ENCODE measurements around the gene UPK3B.
"Not testable (repeated sequence)": the region's sequence is repeated elsewhere in the genome, so short reads cannot be mapped to it uniquely, and the experiment has no call there.

DNA sequence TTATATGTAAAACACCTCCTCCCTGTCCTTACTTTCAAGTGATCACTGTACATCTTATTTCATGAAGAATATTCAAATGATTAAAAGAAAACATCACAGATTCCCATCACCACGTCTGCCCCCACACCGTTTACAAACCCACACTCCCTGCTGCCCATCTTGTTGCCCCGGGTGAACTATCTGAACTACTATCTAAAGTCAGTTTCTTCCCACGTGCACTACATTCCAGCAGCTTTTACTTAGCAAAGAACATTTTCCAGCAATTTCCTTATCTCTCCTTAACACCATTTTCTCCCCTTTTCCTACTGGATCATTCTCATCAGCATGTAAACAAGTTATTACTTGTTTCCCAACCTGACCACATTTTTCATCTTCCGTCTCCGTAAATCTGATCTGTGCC lies 49.3 kb downstream of the UPK3B start:
- TF ChIP-seq, protein P1, sequence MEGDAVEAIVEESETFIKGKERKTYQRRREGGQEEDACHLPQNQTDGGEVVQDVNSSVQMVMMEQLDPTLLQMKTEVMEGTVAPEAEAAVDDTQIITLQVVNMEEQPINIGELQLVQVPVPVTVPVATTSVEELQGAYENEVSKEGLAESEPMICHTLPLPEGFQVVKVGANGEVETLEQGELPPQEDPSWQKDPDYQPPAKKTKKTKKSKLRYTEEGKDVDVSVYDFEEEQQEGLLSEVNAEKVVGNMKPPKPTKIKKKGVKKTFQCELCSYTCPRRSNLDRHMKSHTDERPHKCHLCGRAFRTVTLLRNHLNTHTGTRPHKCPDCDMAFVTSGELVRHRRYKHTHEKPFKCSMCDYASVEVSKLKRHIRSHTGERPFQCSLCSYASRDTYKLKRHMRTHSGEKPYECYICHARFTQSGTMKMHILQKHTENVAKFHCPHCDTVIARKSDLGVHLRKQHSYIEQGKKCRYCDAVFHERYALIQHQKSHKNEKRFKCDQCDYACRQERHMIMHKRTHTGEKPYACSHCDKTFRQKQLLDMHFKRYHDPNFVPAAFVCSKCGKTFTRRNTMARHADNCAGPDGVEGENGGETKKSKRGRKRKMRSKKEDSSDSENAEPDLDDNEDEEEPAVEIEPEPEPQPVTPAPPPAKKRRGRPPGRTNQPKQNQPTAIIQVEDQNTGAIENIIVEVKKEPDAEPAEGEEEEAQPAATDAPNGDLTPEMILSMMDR (IDR thresholded peaks at IDR 0.05) = not testable (repeated sequence)
- TF ChIP-seq POLR2AphosphoS5, EP300 (IDR thresholded peaks at IDR 0.05): not testable (repeated sequence)
